HUES64 (cell line): ENCODE data around the gene MCM5.
"Not testable (repeated sequence)": the region's sequence is repeated elsewhere in the genome, so short reads cannot be mapped to it uniquely, and the experiment has no call there.

Experiments
- H3K27ac ChIP-seq: 2 replicates; pipeline ENCODE4 v1.7.0; 2013; ENCODE audit warnings: low read depth, low read length, inconsistent platforms
- H3K27me3 ChIP-seq: 2 replicates; pipeline ENCODE4 v1.6.1; 2013; ENCODE audit warnings: mild to moderate bottlenecking, low read length; ENCODE audit not compliant: insufficient read depth
- H3K36me3 ChIP-seq: 2 replicates; pipeline ENCODE4 v1.6.1; 2013; ENCODE audit warnings: mild to moderate bottlenecking, low read length; ENCODE audit not compliant: insufficient read depth
- H3K4me1 ChIP-seq: 2 replicates; pipeline ENCODE4 v1.6.1; 2013; ENCODE audit warnings: mild to moderate bottlenecking, low read length, moderate library complexity; ENCODE audit not compliant: insufficient read depth
- H3K4me3 ChIP-seq: 2 replicates; pipeline ENCODE4 v1.5.1; 2013; ENCODE audit warnings: mild to moderate bottlenecking, low read length, moderate library complexity
- H3K9ac ChIP-seq: 2 replicates; pipeline ENCODE4 v1.6.1; 2013; ENCODE audit warnings: mild to moderate bottlenecking, low read depth, low read length
- H3K9me3 ChIP-seq: 2 replicates; pipeline ENCODE4 v1.6.1; 2013; ENCODE audit warnings: low read depth, low read length; ENCODE audit not compliant: insufficient read depth
- WGBS: fragments of 150-250, 120-280 bp; methylation state at CpG from one replicate; pipeline ENCODE4 v1.1.7; 2013; ENCODE audit warnings: missing lambda C conversion rate; 5-methylcytosine and 5-hydroxymethylcytosine counted together

The MCM5 gene

GRCh38 chr22:35435201-35435740, 35.3 kb downstream of the MCM5 start:
- Histone ChIP-seq H3K27ac (no peak overlapping the region), H3K36me3 (peaks cover 37% of the 10 kb centered on the region), H3K9ac (no peak overlapping the region), H3K9me3 (peaks cover 15% of the 10 kb centered on the region; the same call in 1 of the 2 replicates), H3K4me1 (no peaks in the 10 kb centered on the region), H3K4me3 (no peak overlapping the region), H3K27me3 (no peaks in the 10 kb centered on the region)
- 88% methylated on average over 8 of the region's 8 CpGs for WGBS

- Histone ChIP-seq H3K4me3 (no peak overlapping the region), H3K27me3 (no peaks in the 10 kb centered on the region), H3K27ac (no peak overlapping the region), H3K4me1 (no peaks in the 10 kb centered on the region), H3K36me3 (peaks cover 32% of the 10 kb centered on the region), H3K9ac (no peak overlapping the region), H3K9me3 (peaks cover 15% of the 10 kb centered on the region; the same call in 1 of the 2 replicates)
- WGBS, result 89% methylated on average over 4 of the region's 5 CpGs
Measured at GRCh38 chr22:35436421-35436820, 36.5 kb downstream of the MCM5 start.

- Histone ChIP-seq H3K36me3 (peaks cover 26% of the 10 kb centered on the region), H3K9me3 (peaks cover 15% of the 10 kb centered on the region; the same call in 1 of the 2 replicates), H3K27me3 (no peaks in the 10 kb centered on the region), H3K4me3 (no peak overlapping the region), H3K4me1 (no peaks in the 10 kb centered on the region), H3K27ac (no peak overlapping the region), H3K9ac (no peak overlapping the region)
- 73% methylated on average over 2 of the region's 2 CpGs for WGBS
Measured at GRCh38 chr22:35437049-35437448, 37.1 kb downstream of the MCM5 start.

- not testable (repeated sequence) for H3K36me3 ChIP-seq, H3K4me1 ChIP-seq, H3K27me3 ChIP-seq, H3K4me3 ChIP-seq, H3K9me3 ChIP-seq, H3K27ac ChIP-seq, H3K9ac ChIP-seq
- WGBS, result 58% methylated on average over 3 of the region's 3 CpGs
Measured at GRCh38 chr22:35438673-35439364, 38.9 kb downstream of the MCM5 start.

GRCh38 chr22:35439365-35439717, 39.4 kb downstream of the MCM5 start:
- Histone ChIP-seq H3K27me3 (no peaks in the 10 kb centered on the region), H3K4me3 (no peak overlapping the region), H3K9ac (no peak overlapping the region), H3K36me3 (peaks cover 4% of the 10 kb centered on the region; the same call in 1 of the 2 replicates), H3K9me3 (no peaks in the 10 kb centered on the region), H3K27ac (no peak overlapping the region), H3K4me1 (no peaks in the 10 kb centered on the region)
- 95% methylated on average over 1 of the region's 1 CpG for WGBS

GRCh38 chr22:35440129-35440528, 40.2 kb downstream of the MCM5 start:
- Histone ChIP-seq H3K27me3 (no peaks in the 10 kb centered on the region), H3K27ac (no peak overlapping the region), H3K9ac (no peak overlapping the region), H3K4me3 (no peak overlapping the region), H3K36me3 (no peaks in the 10 kb centered on the region), H3K4me1 (no peaks in the 10 kb centered on the region), H3K9me3 (no peaks in the 10 kb centered on the region)
- WGBS, result 84% methylated on average over 3 of the region's 3 CpGs

GRCh38 chr22:35441489-35442100, 41.7 kb downstream of the MCM5 start:
- Histone ChIP-seq H3K9me3 (no peaks in the 10 kb centered on the region), H3K4me1 (no peaks in the 10 kb centered on the region), H3K27me3 (no peaks in the 10 kb centered on the region), H3K9ac (no peak overlapping the region), H3K27ac (no peak overlapping the region), H3K4me3 (no peak overlapping the region), H3K36me3 (no peaks in the 10 kb centered on the region; the same call in 1 of the 2 replicates)
- WGBS, result 82% methylated on average over 9 of the region's 9 CpGs

- Histone ChIP-seq H3K9me3 (no peaks in the 10 kb centered on the region), H3K9ac (no peak overlapping the region), H3K36me3 (no peaks in the 10 kb centered on the region; the same call in 1 of the 2 replicates), H3K27me3 (no peaks in the 10 kb centered on the region), H3K27ac (no peak overlapping the region), H3K4me3 (no peak overlapping the region), H3K4me1 (no peaks in the 10 kb centered on the region)
- WGBS, result 91% methylated on average over 6 of the region's 6 CpGs
Measured at GRCh38 chr22:35442471-35442870, 42.5 kb downstream of the MCM5 start.

GRCh38 chr22:35443338-35443737, 43.4 kb downstream of the MCM5 start:
- H3K9me3 ChIP-seq, result no peaks in the 10 kb centered on the region
- H3K27ac ChIP-seq, result no peak overlapping the region
- H3K27me3 ChIP-seq, result no peaks in the 10 kb centered on the region
- WGBS, result 73% methylated on average over 6 of the region's 6 CpGs
- no peak overlapping the region for H3K9ac ChIP-seq
- no peaks in the 10 kb centered on the region; the same call in 1 of the 2 replicates for H3K36me3 ChIP-seq
- 0 out of 2 replicates have a peak, but pooled peaks cover 7% of the 10 kb centered on the region for H3K4me1 ChIP-seq
- no peak overlapping the region for H3K4me3 ChIP-seq

- no peak overlapping the region for H3K9ac ChIP-seq
- 0 out of 2 replicates have a peak, but pooled peaks cover 8% of the 10 kb centered on the region for H3K4me1 ChIP-seq
- no peaks in the 10 kb centered on the region; the same call in 1 of the 2 replicates for H3K36me3 ChIP-seq
- 74% methylated on average over 11 of the region's 11 CpGs for WGBS
- no peak overlapping the region for H3K4me3 ChIP-seq
- H3K9me3 ChIP-seq, result no peaks in the 10 kb centered on the region
- no peak overlapping the region for H3K27ac ChIP-seq
- H3K27me3 ChIP-seq, result no peaks in the 10 kb centered on the region
Measured at GRCh38 chr22:35443790-35444684, 44.1 kb downstream of the MCM5 start.
